Stomach (tissue), 9 donors: Measurements from ENCODE around the gene TMEM72. TPM values are rescaled to one million over a fixed set of nuclear protein-coding genes. Genes with fewer than 3 reads are reported as not detected.

Source experiments
- DNase-seq, 2 donors: peaks; one replicate each; pipeline versions ENCODE4 v3.0.0 to v3.0.0-alpha.2; 2013 to 2019
- H3K27ac ChIP-seq, 5 donors: fragments of 200-600 bp in 4 of 5; sonication (generic) in 4 of 5; one replicate each; pipeline ENCODE4 v1.5.1; 2013 to 2019; ENCODE audit warnings: mild to moderate bottlenecking in 1 of 5, moderate library complexity in 1 of 5
- H3K27me3 ChIP-seq, 3 donors: fragments of 200-600 bp; sonication (generic); one replicate each; pipeline ENCODE4 v1.5.1; 2017 to 2019; ENCODE audit warnings: mixed run types in 1 of 3
- H3K36me3 ChIP-seq, 4 donors: fragments of 200-600 bp; sonication (generic); 1 replicate in 3 of 4; 2 replicates in 1 of 4; pipeline ENCODE4 v1.5.1; 2016 to 2019
- H3K4me1 ChIP-seq, 4 donors: fragments of 200-600 bp; sonication (generic); one replicate each; pipeline ENCODE4 v1.5.1; 2016 to 2019
- H3K4me3 ChIP-seq, 4 donors: fragments of 200-600 bp; sonication (generic) in 3 of 4; one replicate each; pipeline ENCODE4 v1.5.1; 2016 to 2019; ENCODE audit warnings: mild to moderate bottlenecking in 1 of 4
- H3K9me3 ChIP-seq, 4 donors: fragments of 200-600 bp; sonication (generic); one replicate each; pipeline ENCODE4 v1.5.1; 2016 to 2019
- CTCF ChIP-seq, 7 experiments: fragments of 450-650 bp in 4 of 7; fragments of 200-600 bp in 3 of 7; sonication (generic) in 3 of 7; IDR thresholded peaks; one replicate each; pipeline ENCODE4 v1.5.1; 2016 to 2019; ENCODE audit warnings: antibody characterized with exemption in 7 of 7, control low read depth in 2 of 7, mild to moderate bottlenecking in 1 of 7
- EP300 ChIP-seq: sonication (generic); formaldehyde crosslinking; IDR thresholded peaks from one replicate; pipeline ENCODE4 v1.6.1; 2017; ENCODE audit warnings: antibody characterized with exemption
- POLR2A ChIP-seq, 4 donors: fragments of 450-650 bp; IDR thresholded peaks; one replicate each; pipeline ENCODE4 v1.6.1; 2016; ENCODE audit warnings: antibody characterized with exemption in 4 of 4, control low read depth in 2 of 4, mild to moderate bottlenecking in 1 of 4, moderate library complexity in 1 of 4
- POLR2AphosphoS5 ChIP-seq, 3 donors: sonication (generic); formaldehyde crosslinking; IDR thresholded peaks; one replicate each; pipeline ENCODE4 v1.6.1; 2016; ENCODE audit warnings: antibody characterized with exemption in 3 of 3
- WGBS, 5 donors: extraction: QIAGEN DNeasy Blood & Tissue Kit in 3 of 5; methylation state at CpG; one replicate each; pipeline versions ENCODE4 v1.1.5 to v1.1.7; 2013 to 2018; 5-methylcytosine and 5-hydroxymethylcytosine counted together
- intact Hi-C: fragments of 100-400 bp; cut with DNase I; formaldehyde crosslinking; loops from one replicate; pipeline ENCODE4 v1.15.1; 2023; ENCODE audit warnings: low total_unique reads
- polyA plus RNA-seq, 3 donors: library from polyadenylated mRNA; stranded (reverse); fragments of 200-250 nt; gene quantifications; one replicate each; pipeline ENCODE4 v1.2.3, GENCODE V29; 2013
- total RNA-seq, 5 donors: library from RNA; depleted of rRNA; stranded (reverse); fragments of >200 nt; gene quantifications; one replicate each; pipeline versions ENCODE4 v1.1.0 to v1.2.3, GENCODE V29; 2014 to 2016
- donor health status: healthy with polysubstance abuse.
- donor health status: Bipolar disorder and iron deficiency.
- donor health status: healthy.

TMEM72 gene
- total and polyA plus RNA-seq, 8 donors, result 0.13 to 30.4 (median 1.3) TPM; not detected in 5

DNA sequence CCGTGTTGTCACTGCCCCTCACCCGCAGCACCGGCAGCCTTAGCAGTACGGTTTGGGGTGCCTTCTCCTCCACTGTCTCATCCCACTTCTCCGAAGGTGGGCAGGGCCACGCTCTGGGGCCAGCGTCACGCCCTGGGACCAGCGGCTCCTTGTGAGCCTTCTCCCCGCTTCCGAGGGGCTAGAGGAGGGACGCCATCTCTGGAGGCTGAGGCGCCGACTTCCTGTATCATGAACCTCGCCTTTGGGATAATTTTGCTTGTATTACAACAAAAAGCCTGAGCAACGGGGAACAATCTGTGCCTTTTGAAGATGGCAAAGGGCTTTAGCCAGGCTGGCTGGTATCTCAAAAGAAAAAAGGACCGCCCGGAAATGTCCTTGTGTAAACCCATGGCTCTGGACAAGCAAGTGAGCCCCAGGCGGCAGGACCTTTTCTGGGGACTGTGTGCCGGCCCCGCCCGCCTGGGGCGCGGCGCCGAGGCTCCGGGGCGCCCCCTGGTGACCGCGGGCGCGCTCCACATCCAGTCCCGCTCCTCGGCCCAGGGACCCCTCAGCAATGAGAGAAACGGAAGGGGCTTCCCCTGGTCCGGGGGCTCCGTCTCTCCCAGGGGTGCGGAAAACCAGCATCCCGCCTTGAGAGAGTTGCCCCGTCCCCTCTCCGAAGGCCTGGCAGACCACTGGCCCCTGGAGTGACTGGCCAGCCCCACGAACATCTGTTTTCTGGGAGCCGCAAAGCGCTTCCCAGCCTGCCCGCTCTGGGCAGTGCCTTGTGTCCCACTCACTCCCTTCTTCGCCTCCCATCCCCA is 63.7 kb downstream of the TMEM72 start:
- intact Hi-C loops, result no loop called here
- Histone ChIP-seq H3K36me3 (peaks cover 9 to 47% (median 42%) of the 10 kb centered on the region in 4 donors), H3K4me3 (peak overlapping the region; percentile 43 to 73 (median 58)), H3K27ac (peak overlapping the region; percentile 78 to 92 (median 89)), H3K27me3 (no peaks in the 10 kb centered on the region), H3K9me3 (no peaks in the 10 kb centered on the region), H3K4me1 (peaks cover 61 to 72% (median 65%) of the 10 kb centered on the region in 4 donors)
- TF ChIP-seq EP300 (no peak), POLR2AphosphoS5 (IDR thresholded peaks at IDR 0.05) (peak in 2 of 3 donors; percentile 29 to 56), CTCF (IDR thresholded peaks at IDR 0.05) (peak in 5 of 7 experiments; percentile 61 to 99 (median 94)), POLR2A (IDR thresholded peaks at IDR 0.05) (no peak)
- peak; percentile 82 to 89 for DNase-seq
- 2 to 5% (median 4%) methylated on average over 24 to 46 of the region's 46 CpGs for WGBS, 5 donors

DNA sequence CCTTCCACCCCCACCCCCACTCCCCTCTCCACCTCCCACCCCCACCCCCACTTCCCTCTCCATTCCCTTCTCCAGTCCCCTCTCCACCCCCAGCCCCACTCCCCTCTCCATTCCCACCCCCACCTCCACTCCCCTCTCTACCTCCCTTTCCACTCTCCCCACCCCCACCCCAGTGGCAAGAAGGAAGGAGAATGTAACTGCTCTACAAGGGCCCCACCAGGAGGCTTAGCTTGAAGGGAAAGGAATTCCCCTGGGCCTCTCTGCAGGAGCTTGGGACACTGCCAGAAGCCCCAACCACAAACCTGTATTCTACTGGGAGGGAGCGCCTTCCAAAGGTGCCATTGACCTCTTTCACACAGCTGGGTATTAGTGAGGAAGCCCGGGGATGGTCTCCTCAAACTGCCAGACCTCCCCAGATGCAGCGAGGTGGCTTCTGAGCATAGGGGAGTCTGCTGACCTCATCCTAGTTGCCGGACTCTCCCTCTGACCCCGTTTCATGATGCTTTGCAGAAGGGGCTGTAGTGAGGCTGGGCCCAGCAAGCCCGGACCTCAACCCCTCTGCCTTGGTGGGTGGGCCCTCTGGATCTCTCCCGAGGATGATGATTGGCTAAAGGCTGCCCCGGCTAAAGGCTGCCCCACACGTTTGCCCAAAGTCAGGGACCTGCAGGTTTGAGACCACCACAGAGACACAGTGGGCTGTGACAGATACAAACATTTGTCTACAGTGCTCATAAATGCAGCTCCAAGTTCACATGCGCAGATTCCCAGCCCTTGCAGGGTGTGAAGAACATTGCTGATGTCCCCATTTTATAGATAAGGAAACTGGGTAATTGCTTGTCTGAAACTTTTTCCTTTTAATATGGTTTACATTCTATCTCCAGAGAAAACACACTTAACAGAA is 64.5 kb downstream of the TMEM72 start:
- intact Hi-C loops, result no loop called here

DNA sequence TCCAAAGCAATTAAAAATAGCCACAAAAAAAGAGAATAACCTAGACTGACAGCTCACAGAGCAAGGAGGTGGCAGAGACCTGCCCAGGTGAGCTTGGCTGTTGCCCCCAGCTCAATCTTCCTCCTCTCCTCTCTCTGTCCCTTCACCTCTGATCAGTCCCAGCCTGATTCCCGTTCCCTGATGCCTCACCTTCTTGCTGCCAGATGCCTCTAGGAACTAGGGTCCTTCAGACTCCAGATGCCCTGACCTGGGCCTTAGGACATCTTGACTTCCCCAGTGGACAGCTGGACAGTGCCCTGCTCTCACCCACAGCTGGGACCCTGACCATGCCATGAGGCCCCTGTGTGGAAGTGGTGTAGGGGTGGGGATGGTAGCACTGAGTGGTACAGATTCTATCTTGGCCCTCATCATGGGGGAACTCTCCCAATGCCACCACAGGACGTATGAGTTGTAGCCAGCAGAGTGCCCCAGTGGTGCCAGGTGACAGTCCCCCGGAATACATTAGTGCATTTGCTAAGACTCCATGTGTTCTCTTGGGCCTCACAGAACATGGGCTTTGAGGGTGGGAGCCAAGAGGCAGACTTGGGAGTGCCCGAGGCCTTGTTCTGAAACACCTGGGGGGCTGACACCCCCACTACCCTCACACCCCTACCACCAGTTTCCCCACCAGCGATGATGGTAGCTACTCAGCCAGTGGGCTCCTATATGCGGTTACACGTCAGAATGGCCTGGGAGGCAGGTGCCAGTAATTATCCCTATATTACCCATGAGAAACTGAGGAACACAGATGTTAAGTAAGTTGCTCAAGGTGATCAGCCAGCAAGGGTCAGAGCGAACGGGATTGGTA is 65.4 kb downstream of the TMEM72 start:
- WGBS, 5 donors, result 78 to 85% (median 82%) methylated on average over 9 of the region's 9 CpGs
- H3K27me3 ChIP-seq, result no peaks in the 10 kb centered on the region
- no peak for DNase-seq
- no peaks in the 10 kb centered on the region for H3K9me3 ChIP-seq
- TF ChIP-seq EP300, result no peak
- peak in 1 of 3 donors; percentile 49 for TF ChIP-seq POLR2AphosphoS5 (IDR thresholded peaks at IDR 0.05)
- peaks cover 0 to 29% (median 25%) of the 10 kb centered on the region in 4 donors for H3K36me3 ChIP-seq
- H3K4me1 ChIP-seq, result peaks cover 78 to 89% (median 83%) of the 10 kb centered on the region in 4 donors
- peak overlapping the region; percentile 34 to 92 (median 89) for H3K27ac ChIP-seq
- peak overlapping the region; percentile 56 to 73 (median 58) for H3K4me3 ChIP-seq
- intact Hi-C loops, result no loop called here

More for the DNA sequence above, 64.5 kb downstream of the TMEM72 start:
- Histone ChIP-seq H3K4me1 (peaks cover 69 to 80% (median 74%) of the 10 kb centered on the region in 4 donors), H3K27ac (peak overlapping the region; percentile 27 to 92 (median 89)), H3K4me3 (peak overlapping the region; percentile 56 to 73 (median 58)), H3K36me3 (peaks cover 5 to 38% (median 33%) of the 10 kb centered on the region in 4 donors), H3K9me3 (no peaks in the 10 kb centered on the region), H3K27me3 (no peaks in the 10 kb centered on the region)
- peak in 1 of 3 donors; percentile 14 for TF ChIP-seq POLR2AphosphoS5 (IDR thresholded peaks at IDR 0.05)
- TF ChIP-seq EP300, result no peak
- TF ChIP-seq POLR2A (IDR thresholded peaks at IDR 0.05), result no peak
- 35 to 46% (median 40%) methylated on average over 5 to 10 of the region's 10 CpGs for WGBS, 5 donors
- DNase-seq, result peak; percentile 74 to 90

DNA sequence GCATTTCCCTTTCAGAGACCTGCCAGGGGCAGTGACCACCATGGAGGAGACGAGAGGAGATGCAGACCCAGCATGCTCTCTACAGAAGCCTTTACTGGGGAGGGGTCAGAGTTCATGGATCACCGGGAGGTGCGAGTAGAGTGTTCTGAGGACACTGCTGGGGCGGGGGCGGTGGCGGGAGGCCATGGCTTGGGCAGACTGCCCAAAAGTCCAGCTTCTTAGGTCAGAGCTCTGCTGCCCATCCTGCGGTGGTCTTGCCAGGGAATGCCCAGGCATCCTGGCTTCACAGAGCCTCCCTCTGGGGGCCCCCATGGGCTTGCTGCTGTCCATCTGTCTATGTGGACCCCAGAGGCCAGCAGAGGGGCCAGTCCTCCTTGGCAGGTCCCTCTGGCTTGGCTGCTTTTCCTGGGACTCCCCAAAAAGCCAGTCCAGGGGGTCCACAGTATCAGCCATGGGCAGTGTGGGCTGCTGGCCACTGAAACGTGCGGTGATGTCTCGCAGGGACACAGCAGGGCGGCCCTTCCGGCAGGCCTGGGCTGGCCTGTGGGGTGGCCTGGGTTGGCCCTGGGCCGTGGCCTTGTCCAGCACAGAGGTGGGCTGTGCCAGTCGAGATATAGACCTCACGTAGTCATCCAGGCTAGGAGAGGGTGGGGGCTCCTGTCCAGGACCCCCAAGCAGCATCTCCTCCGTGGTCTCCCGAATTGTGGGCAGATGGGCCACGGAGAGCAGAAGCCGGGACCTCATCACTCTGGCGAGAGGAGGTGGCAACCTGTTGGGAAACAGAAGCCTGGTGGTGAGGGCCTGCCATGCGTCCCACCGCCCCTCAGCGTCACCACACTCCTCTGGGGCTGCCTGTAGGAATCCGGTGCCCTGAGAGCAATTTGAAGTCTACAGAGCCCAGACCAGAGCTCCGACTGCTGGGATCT is 66.4 kb downstream of the TMEM72 start:
- Histone ChIP-seq H3K4me3 (peak overlapping the region; percentile 56 to 73 (median 58)), H3K4me1 (peaks cover 88 to 99% (median 92%) of the 10 kb centered on the region in 4 donors), H3K27ac (peak overlapping the region; percentile 84 to 92 (median 89)), H3K27me3 (no peaks in the 10 kb centered on the region), H3K9me3 (no peaks in the 10 kb centered on the region), H3K36me3 (peaks cover 0 to 20% (median 16%) of the 10 kb centered on the region in 4 donors)
- TF ChIP-seq POLR2A (IDR thresholded peaks at IDR 0.05) (no peak), EP300 (no peak), POLR2AphosphoS5 (IDR thresholded peaks at IDR 0.05) (peak in 2 of 3 donors; percentile 10 to 19)
- intact Hi-C loops, result no loop called here
- WGBS, 5 donors, result 39 to 60% (median 50%) methylated on average over 10 to 25 of the region's 25 CpGs
- no peak for DNase-seq
